Measurements from ENCODE around the gene SHISA8. TPM values are rescaled to one million over a fixed set of nuclear protein-coding genes. Genes with fewer than 3 reads are reported as not detected.
A peak's percentile ranks its signal among the peaks of the same experiment; 100 is the strongest.

The SHISA8 gene
- total RNA-seq, 1 donor from 2014 or later: not detected

- DNase-seq (ENCODE audit: low read depth): no peak
Observed at GRCh38 chr22:41933411-41934177, 18.7 kb upstream of the SHISA8 start.

- no peak for DNase-seq (ENCODE audit: low read depth)
Observed at GRCh38 chr22:41932353-41932752, 17.5 kb upstream of the SHISA8 start.

DNA sequence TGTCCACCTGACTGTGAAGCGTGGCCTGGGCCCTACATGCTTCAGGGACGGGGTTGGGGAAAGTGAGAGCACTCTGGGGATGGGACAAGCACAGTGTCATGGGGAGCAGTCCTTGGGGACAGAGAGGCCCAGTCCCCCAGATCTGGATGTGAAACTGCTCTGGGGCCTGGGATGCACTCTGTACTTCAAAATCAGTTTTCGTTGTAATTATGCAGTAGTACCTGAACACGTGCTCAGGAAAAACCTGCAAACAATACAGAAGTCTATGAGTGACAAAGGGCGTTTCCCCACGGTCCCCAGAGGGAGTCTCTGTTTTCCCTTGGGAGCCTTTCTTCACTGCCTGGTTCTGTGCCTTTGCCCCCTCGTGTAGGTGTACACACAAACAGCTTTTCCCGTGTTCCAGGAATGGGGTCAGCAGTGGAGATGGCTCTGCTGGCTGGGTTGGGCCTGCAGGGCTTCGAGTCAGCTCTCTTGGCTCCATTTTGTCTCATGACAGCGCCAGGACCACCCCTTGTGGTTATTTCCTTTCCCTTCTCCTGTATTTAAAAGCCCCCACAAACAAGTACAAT, 16.9 kb upstream of the SHISA8 start:
- DNase-seq (ENCODE audit: low read depth): no peak

- no peak for DNase-seq (ENCODE audit: low read depth)
Observed at GRCh38 chr22:41929418-41929810, 14.5 kb upstream of the SHISA8 start.

- DNase-seq (ENCODE audit: low read depth): no peak
Observed at GRCh38 chr22:41928593-41929417, 13.9 kb upstream of the SHISA8 start.

DNA sequence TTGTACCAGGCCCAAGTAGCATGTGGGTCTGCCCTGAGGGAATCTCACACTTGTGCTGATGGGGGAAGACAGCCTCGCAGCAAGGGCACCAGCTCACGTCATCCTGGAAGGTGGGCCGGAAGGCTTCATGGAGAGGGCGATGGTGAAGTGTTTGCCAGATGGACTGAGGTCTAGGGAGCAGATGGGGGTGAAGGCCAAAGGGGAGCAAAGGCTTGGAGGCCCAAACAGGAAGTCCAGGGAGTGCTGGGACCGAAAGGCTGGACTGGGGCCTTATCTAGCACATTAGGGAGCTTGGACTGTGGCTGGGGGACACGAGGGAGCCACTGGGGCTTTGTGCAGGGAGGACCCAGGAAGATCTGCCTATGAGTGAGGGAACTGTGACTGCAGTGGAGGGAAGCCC, 12.9 kb upstream of the SHISA8 start:
- DNase-seq (ENCODE audit: low read depth): no peak

GRCh38 chr22:41925783-41926460, 11.0 kb upstream of the SHISA8 start:
- no peak for DNase-seq (ENCODE audit: low read depth)

DNA sequence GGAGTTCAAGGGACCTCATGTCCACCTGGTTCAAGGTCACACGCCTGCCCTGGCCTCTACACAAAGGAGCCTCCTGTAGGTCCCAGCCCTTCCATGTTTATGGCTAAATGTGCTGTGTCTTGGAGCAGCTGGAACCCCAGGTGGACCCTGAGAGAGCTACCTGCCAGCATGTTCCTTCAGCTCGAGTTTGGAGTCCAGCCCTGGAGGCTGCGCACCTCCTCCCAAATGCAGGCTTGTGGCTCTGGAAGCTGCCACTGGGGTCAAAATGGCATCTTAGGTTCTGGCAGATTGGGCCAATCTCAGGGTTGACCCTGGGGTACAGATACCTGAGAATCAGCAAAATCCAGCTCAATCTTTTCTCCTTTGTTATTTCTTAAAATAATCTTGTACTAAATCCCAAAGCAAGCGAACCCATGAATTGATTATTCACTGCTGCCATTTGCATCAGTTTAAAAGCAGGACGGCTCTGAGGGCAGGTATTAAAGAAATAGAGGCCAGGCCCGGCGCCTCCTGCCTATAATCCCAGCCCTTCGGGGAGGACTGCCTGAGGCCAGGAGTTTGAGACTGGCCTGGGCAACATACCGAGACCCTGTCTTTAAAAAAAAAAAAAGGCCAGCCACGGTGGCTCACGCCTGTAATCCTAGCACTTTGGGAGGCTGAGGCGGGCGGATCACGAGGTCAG, 8.9 kb upstream of the SHISA8 start:
- no peak for DNase-seq (ENCODE audit: low read depth)

DNA sequence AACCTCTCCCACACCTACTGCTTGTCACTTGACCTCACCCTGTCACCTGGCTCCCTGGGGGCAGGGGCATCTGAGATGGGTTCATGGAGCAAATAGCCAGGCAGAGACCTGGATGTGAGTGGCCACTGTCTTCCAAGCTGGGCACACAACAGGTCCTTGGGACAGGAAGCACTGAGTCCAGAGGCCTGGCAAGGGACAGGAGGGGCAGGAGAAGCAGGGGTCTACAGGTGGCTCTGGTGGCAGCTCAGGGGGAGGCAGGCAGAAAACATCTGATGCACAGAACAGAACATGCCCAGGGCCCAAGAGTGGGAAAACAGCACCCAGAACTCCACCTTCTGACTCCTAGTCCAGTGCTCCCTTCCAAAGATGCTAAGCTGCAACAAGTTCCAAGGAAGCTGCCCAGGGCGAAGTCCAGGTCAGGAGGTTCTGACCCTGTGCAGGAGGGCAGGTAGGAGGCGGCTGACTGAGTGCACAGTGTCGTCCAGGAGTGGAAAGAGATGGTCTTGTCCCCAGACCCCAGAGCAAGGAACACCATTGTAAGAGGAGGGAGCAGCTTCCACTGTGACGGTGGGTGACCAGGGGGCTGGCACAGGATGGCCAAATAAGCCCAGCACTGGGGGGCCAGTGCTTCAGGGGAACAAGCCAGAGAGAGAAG, 8.2 kb upstream of the SHISA8 start:
- no peak for DNase-seq (ENCODE audit: low read depth)

DNA sequence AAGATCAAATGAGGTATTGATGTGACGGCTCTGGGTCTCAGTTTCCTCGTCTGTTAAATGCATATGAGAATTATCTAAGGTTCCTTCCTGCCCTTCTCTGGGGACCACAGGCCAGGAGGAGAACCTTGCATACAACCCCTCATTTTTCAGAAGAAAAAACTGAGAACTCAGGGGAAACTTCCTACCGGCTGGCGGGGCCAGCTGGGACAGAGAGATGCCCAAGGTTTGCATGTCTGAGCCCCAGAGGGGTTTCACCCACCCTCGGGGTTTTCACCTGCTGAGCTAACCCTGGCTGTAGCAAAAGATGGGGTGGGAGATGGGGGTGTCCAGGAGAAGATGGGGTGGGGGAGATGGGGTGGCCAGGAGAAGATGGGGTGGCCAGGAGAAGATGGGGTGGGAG, 7.5 kb upstream of the SHISA8 start:
- DNase-seq (ENCODE audit: low read depth): no peak

DNA sequence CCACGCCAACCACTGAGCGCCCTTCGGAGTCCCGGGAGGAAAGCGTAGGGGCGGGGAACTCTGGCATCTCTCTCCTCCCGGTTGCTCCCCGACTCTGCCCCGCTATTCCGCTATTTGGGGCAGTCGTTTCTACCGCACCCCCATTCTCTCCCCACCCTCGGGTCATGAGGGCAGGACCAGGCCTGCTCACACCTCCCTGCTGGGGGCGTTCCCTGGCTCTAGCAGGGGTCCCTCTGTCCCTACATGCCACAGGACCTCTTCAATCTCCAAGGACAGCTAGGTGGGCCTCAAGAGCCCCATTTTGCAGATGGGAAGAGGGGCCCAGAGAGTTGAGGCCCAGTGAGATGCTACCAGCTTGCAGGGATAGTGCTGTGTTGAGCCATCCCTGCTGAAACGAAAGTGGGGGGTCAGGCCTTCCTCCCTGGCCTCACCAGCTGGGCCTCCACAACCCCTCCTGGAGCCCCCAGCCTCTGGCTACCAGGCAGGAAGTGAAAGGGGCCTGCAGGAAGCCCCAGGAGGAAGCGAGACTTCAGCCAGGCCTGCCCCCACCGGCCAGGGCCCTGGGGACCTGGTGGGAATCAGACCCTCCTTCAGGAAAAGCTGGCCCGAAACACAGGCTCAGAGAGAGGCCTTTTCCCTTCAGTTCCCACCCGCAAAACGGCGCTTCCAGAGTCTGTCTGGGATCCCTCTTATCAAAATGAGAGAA, 5.5 kb upstream of the SHISA8 start:
- no peak for DNase-seq (ENCODE audit: low read depth)

DNA sequence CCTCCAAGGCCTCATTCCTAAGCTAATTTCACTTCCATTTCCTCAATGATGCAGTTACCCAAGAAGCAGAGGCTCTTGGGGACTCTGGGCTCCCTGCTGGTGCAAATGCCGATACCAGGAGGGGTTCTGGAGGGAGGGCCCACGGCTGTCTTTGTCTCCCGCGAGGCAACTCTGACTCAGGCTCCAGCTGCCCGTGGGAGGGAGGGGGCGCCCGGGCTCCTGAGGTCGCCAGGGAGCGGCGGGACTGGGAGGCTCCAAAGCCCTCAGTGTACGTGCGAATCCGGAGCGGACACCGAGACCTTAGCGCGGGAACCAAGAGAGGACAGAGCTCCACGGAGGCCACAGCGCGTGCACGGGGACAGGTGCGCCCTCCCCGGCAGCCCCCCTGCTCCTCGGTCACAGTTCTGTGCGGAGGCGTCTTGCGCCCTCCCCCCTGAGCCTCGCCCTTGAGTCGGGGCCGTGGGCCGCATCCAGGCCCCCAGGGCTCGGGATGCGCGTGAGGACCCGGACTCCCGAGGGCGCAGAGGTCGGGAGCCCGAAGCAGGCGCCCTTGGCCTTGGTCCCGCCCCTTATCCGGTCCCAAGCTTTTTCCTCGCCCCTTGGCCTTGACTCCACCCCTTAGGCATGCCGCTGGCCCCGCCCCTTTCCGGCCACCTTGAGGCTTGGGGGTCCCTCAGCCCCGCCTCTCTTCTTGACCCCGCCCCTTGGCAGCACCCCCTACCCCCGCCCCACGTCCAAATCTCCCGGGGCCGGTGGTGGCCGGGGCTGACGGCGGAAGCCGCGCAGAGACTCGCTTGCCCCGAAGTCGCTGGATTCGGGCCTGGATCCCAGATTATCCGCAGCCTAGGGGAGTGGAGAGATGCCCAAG, 4.7 kb upstream of the SHISA8 start:
- DNase-seq (ENCODE audit: low read depth): peak; percentile 26

- DNase-seq (ENCODE audit: low read depth): peak; percentile 54
Observed at GRCh38 chr22:41917903-41918791, 3.3 kb upstream of the SHISA8 start.

DNA sequence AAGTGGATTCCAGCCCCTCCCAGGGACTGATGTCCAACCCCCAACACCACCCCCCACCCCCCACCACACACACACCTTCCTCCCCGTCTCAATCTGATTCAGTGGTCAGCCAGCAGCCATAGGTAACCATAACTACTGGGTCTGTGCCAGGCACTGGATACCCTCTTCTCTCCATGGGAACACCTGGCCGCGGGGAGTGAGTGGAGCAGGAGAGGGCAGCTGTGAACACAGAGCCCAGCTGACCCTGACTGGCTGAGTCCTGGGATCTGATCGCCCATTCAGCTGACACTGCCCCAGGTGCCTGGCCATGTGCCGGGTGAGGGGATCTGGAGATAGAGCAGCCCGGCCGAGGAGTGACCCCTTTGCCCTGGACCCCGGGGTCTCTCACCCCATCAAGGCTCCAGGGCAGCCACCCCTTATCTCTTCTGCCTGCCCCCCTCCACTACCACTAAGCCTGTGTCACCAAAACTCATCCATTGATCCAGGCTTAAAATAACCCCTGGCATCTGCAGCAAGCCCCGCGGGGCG, 2.6 kb upstream of the SHISA8 start:
- no peak for DNase-seq (ENCODE audit: low read depth)

- no peak for DNase-seq (ENCODE audit: low read depth)
Observed at GRCh38 chr22:41916745-41917358, 2.0 kb upstream of the SHISA8 start.

DNA sequence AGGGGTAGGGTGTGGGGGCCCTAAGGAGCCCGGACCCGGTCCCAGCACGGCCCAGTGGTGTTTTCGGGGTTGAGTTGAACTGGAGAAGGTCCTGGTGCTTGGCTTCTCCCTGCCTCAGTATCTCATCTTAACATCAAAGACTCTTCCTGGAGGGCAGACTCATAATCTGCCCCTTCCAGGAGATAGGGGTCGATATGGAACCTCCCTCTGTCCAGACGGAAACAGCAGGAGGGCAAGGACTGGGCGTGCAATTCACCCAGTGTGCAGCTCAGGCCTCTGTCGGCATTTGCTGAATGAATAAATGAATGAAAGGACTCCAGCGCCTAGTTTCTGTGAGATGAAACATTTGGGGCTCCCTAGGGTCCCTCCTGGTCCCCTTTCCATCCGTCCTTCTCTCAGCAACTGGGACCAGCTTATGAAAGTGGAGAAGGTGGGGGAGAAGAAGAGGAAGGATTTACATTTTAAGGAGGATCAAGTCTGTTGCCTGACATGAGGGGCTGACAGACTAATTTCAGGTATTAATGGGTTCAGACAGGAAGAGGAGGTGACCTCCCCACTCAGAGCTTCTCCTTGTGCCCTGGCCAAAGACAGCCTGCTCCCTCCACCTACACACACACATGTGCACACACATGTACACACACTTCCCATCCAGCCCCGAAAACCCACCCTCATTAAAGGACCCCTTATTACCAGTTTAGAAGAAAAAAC, 1.1 kb upstream of the SHISA8 start:
- no peak for DNase-seq (ENCODE audit: low read depth)

DNA sequence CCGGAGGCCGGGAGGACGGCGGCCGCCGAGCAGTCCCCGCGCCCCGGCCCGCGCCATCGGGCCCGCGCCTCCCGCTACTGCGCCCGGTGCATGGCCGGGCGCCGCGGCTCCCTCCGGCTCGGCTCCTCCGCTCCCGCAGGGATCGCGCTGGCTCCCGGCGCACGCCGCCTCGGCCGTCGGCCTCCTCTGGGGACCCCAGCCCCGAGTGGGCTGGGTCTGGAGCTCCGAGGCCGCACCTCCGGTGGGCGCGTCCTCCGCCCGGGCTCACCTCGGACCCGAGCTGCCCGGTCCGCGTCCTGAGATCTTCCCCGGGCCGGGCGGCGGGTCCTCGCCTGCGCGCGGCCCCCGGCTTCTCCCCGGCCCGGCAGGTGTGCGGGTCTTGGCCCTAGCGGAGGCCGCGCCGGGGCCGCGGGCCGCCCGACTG, 251 bp downstream of the SHISA8 start:
- no peak for DNase-seq (ENCODE audit: low read depth)
